Non-pigmented ciliary epithelial cell (primary cell): Measurements from ENCODE around the gene NDUFB4.

Experiments used
- DNase-seq: peaks from one replicate; pipeline ENCODE4 v3.0.0-alpha.2; 2010; ENCODE audit warnings: low read depth

NDUFB4 gene

GRCh38 chr3:120596116-120596852 lies at the start of gene NDUFB4:
Gene NDUFB4, plus strand, starts transcription at chr3:120596336. Its CDS starts 24 bp downstream, at chr3:120596360.
- peak; percentile 94 for DNase-seq

- DNase-seq, result no peak
Measured at GRCh38 chr3:120550546-120550945, 45.6 kb upstream of the NDUFB4 start.

GRCh38 chr3:120552184-120553172 lies 43.7 kb upstream of the NDUFB4 start:
- no peak for DNase-seq

GRCh38 chr3:120554812-120555606 lies 41.1 kb upstream of the NDUFB4 start:
- DNase-seq, result no peak

- DNase-seq, result no peak
Measured at GRCh38 chr3:120555657-120556509, 40.3 kb upstream of the NDUFB4 start.

GRCh38 chr3:120557115-120557514 lies 39.0 kb upstream of the NDUFB4 start:
- DNase-seq, result no peak

GRCh38 chr3:120558771-120559241 lies 37.3 kb upstream of the NDUFB4 start:
- no peak for DNase-seq

GRCh38 chr3:120559242-120560061 lies 36.7 kb upstream of the NDUFB4 start:
- DNase-seq, result no peak

- no peak for DNase-seq
Measured at GRCh38 chr3:120560304-120561250, 35.6 kb upstream of the NDUFB4 start.

GRCh38 chr3:120561251-120562045 lies 34.7 kb upstream of the NDUFB4 start:
- DNase-seq, result no peak

GRCh38 chr3:120563356-120564022 lies 32.6 kb upstream of the NDUFB4 start:
- DNase-seq, result no peak

- no peak for DNase-seq
Measured at GRCh38 chr3:120566243-120566975, 29.7 kb upstream of the NDUFB4 start.

- no peak for DNase-seq
Measured at GRCh38 chr3:120567370-120568201, 28.6 kb upstream of the NDUFB4 start.

- DNase-seq, result no peak
Measured at GRCh38 chr3:120568202-120568531, 28.0 kb upstream of the NDUFB4 start.

- DNase-seq, result no peak
Measured at GRCh38 chr3:120568598-120568997, 27.5 kb upstream of the NDUFB4 start.
